DLD1 (cell line): Measurements from ENCODE around the gene ZFP57.

Experiments
- in situ Hi-C: cut with HindIII; loops from 2 replicates; pipeline ENCODE4 v1.10.0; 2017; ENCODE audit warnings: low sequenced_read_pairs

ZFP57 gene

GRCh38 chr6:29656157-29656556, 24.8 kb downstream of the ZFP57 start:
- in situ Hi-C loops = no loop called here

GRCh38 chr6:29655658-29656057, 25.3 kb downstream of the ZFP57 start:
- in situ Hi-C loops = no loop called here

GRCh38 chr6:29653452-29654038, 27.4 kb downstream of the ZFP57 start:
- in situ Hi-C loops = no loop called here

GRCh38 chr6:29652198-29652584, 28.8 kb downstream of the ZFP57 start:
- in situ Hi-C loops = no loop called here

GRCh38 chr6:29651413-29652197, 29.3 kb downstream of the ZFP57 start:
- in situ Hi-C loops = no loop called here

GRCh38 chr6:29649701-29650673, 31.0 kb downstream of the ZFP57 start:
- in situ Hi-C loops = no loop called here

- in situ Hi-C loops = no loop called here
Observed at GRCh38 chr6:29647927-29648642, 32.9 kb downstream of the ZFP57 start.

- in situ Hi-C loops = no loop called here
Observed at GRCh38 chr6:29641430-29642148, 39.4 kb downstream of the ZFP57 start.

GRCh38 chr6:29637247-29637646, 43.7 kb downstream of the ZFP57 start:
- in situ Hi-C loops = no loop called here

- in situ Hi-C loops = no loop called here
Observed at GRCh38 chr6:29633534-29633905, 47.4 kb downstream of the ZFP57 start.

GRCh38 chr6:29632789-29633533, 48.0 kb downstream of the ZFP57 start, which contains the start of gene GABBR1:
Gene GABBR1 (minus strand): TSS chr6:29633183. CDS start chr6:29632385, 798 bp downstream.
- in situ Hi-C loops = no loop called here

- in situ Hi-C loops = no loop called here
Observed at GRCh38 chr6:29631860-29632731, 48.9 kb downstream of the ZFP57 start.

GRCh38 chr6:29631209-29631810, 49.6 kb downstream of the ZFP57 start:
- in situ Hi-C loops = no loop called here

GRCh38 chr6:29630315-29630714, 50.6 kb downstream of the ZFP57 start:
- in situ Hi-C loops = no loop called here

GRCh38 chr6:29629571-29629970, 51.4 kb downstream of the ZFP57 start:
- in situ Hi-C loops = no loop called here

GRCh38 chr6:29628419-29629281, 52.3 kb downstream of the ZFP57 start:
- in situ Hi-C loops = no loop called here

GRCh38 chr6:29627755-29628418, 53.1 kb downstream of the ZFP57 start:
- in situ Hi-C loops = no loop called here
